HG03139 (cell line): ENCODE data around the gene CTBP2.
"Not testable (repeated sequence)": the region's sequence is repeated elsewhere in the genome, so short reads cannot be mapped to it uniquely, and the experiment has no call there.

Experiments
- ATAC-seq: cut with Tn5 transposase; IDR thresholded peaks from one replicate; pipeline ENCODE4 v1.9.1; 2021; ENCODE audit not compliant: unreplicated experiment

The CTBP2 gene

GRCh38 chr10:124999433-125000365 is 160.7 kb downstream of the CTBP2 start:
- no peak for ATAC-seq

- ATAC-seq = no peak
Measured at GRCh38 chr10:124998624-124999291, 161.6 kb downstream of the CTBP2 start.

GRCh38 chr10:124997771-124998623 is 162.4 kb downstream of the CTBP2 start:
- ATAC-seq = no peak

GRCh38 chr10:124997306-124997705 is 163.1 kb downstream of the CTBP2 start:
- ATAC-seq = no peak

GRCh38 chr10:124996854-124997215 is 163.5 kb downstream of the CTBP2 start:
- no peak for ATAC-seq

- no peak for ATAC-seq
Measured at GRCh38 chr10:124996127-124996853, 164.1 kb downstream of the CTBP2 start.

- ATAC-seq = no peak
Measured at GRCh38 chr10:124995605-124996004, 164.8 kb downstream of the CTBP2 start.

GRCh38 chr10:124994573-124995473 is 165.5 kb downstream of the CTBP2 start:
- ATAC-seq = no peak

- ATAC-seq = no peak
Measured at GRCh38 chr10:124993736-124994451, 166.5 kb downstream of the CTBP2 start.

GRCh38 chr10:124993345-124993708 is 167.0 kb downstream of the CTBP2 start:
- no peak for ATAC-seq

GRCh38 chr10:124992462-124993344 is 167.7 kb downstream of the CTBP2 start:
- ATAC-seq = no peak

- ATAC-seq = no peak
Measured at GRCh38 chr10:124991835-124992234, 168.5 kb downstream of the CTBP2 start.

- no peak for ATAC-seq
Measured at GRCh38 chr10:124990671-124991625, 169.4 kb downstream of the CTBP2 start.

- ATAC-seq = no peak
Measured at GRCh38 chr10:124989526-124989925, 170.8 kb downstream of the CTBP2 start.

- ATAC-seq = not testable (repeated sequence)
Measured at GRCh38 chr10:124988753-124989152, 171.6 kb downstream of the CTBP2 start.

GRCh38 chr10:124987788-124988187 is 172.6 kb downstream of the CTBP2 start:
- ATAC-seq = no peak

GRCh38 chr10:124985162-124985561 is 175.2 kb downstream of the CTBP2 start:
- ATAC-seq = no peak
